Ovary (tissue), 3 donors: ENCODE data around the gene TRIB2.

Experiments
- CTCF ChIP-seq, 3 donors: fragments of 450-650 bp in 2 of 3; fragments of 200-600 bp in 1 of 3; IDR thresholded peaks; one replicate each; pipeline versions ENCODE4 v1.5.1 to v1.8.0; 2016 to 2022; ENCODE audit warnings: antibody characterized with exemption in 3 of 3, mild to moderate bottlenecking in 1 of 3
- POLR2A ChIP-seq: fragments of 450-650 bp; IDR thresholded peaks from one replicate; pipeline ENCODE4 v1.6.1; 2017; ENCODE audit warnings: antibody characterized with exemption, mild to moderate bottlenecking, moderate library complexity
- donor health status: DM: no; HTN: no; CAD: no.

GRCh38 chr2:12685145-12685544 is 31.6 kb upstream of the TRIB2 start:
- TF ChIP-seq CTCF (IDR thresholded peaks at IDR 0.05), result no peak
- no peak for TF ChIP-seq POLR2A
